HG02885 (cell line): ENCODE results near the gene OR1F1.
"Not testable (repeated sequence)": the region's sequence is repeated elsewhere in the genome, so short reads cannot be mapped to it uniquely, and the experiment has no call there.

Source experiments
- ATAC-seq: cut with Tn5 transposase; IDR thresholded peaks from one replicate; pipeline ENCODE4 v1.9.1; 2021; ENCODE audit warnings: mild to moderate bottlenecking; ENCODE audit not compliant: unreplicated experiment, poor library complexity

OR1F1 gene

GRCh38 chr16:3195975-3196374 is 8.0 kb downstream of the OR1F1 start:
- ATAC-seq = no peak

DNA sequence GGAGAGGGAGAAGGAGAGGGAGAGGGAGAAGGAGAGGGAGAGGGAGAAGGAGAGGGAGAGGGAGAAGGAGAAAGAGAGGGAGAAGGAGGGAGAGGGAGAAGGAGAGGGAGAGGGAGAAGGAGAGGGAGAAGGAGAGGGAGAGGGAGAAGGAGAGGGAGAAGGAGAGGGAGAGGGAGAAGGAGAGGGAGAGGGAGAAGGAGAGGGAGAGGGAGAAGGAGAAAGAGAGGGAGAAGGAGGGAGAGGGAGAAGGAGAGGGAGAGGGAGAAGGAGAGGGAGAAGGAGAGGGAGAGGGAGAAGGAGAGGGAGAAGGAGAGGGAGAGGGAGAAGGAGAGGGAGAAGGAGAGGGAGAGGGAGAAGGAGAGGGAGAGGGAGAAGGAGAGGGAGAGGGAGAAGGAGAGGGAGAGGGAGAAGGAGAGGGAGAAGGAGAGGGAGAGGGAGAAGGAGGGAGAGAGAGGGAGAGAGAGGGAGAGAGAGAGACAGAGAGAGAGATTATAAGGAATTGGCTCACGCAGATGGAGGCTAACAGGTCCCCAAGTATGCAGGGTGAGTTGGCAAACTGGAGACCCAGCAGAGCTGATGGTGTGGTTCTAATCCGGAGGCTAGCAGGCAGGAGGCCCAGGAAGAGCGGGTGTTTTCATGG is 9.8 kb downstream of the OR1F1 start:
- ATAC-seq = not testable (repeated sequence)

- no peak for ATAC-seq
Measured at GRCh38 chr16:3198334-3199072, 10.5 kb downstream of the OR1F1 start.

GRCh38 chr16:3202903-3203539 is 15.0 kb downstream of the OR1F1 start:
- no peak for ATAC-seq

DNA sequence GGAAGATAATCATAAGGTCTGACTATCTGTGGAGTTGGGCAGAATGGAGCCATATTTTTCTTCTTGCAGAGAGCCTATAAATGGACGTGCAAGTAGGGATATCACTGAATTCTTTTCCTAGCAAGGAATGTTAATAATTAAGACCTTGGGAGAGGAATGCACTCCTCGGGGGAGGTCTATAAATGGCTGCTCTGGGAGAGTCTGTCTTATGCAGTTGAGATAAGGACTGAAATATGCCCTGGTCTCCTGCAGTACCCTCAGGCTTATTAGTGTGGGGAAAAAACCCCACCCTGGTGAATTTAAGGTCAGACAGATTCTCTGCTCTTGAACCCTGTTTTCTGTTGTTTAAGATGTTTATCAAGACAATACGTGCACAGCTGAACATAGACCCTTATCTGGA is 17.9 kb downstream of the OR1F1 start:
- ATAC-seq = not testable (repeated sequence)

- ATAC-seq = no peak
Measured at GRCh38 chr16:3207086-3207953, 19.3 kb downstream of the OR1F1 start.

- no peak for ATAC-seq
Measured at GRCh38 chr16:3212006-3212405, 24.0 kb downstream of the OR1F1 start.

DNA sequence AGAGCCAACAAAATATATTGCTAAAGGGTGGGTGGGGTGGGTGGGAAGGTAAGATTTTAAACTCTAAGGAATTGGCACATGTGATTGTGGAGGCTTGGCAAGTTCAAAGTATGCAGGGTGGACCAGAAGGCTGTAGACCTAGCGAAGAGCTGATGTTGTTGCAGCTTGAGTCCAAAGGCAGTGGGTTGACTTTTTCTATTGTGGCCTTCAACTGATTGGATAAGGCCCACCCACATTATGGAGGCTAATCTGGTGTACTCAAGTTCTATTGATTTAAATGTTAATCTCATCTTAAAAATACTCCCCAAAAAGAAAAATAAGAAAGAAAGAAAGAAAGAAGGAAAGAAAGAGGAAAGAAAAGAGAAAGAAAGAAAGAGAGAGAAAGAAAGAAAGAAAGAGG is 24.6 kb downstream of the OR1F1 start:
- no peak for ATAC-seq

DNA sequence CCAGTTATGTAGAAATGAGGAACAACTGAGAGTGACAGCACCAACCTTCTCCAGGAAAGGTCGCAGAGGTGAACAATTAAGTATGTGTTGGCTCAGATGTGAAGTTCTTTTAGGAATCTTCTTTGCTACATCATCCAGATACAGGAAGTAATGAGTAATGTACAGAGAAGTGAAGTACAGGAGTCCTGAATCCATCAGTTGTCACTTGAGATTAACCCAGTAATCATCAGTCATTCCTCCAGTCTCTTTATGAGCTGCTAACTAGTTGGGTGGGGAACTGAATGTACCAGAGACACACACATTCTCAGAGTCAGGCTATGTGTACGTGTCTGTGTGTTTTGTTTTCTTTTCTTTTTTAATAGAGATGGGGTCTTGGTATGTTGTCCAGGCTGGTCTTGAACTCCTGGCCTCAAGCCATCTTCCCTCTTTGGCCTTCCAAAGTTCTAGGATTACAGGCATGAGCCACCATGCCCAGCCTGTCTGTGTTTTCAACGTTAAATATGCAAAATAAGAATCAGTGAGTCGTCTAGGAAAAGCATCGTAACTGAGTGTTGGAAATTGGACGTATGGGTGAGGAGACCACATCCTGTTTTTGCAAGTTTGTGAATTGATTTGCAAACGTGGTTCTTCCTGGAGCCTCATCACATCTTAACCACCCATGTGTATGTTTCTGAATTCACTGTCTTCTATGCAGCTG is 27.0 kb downstream of the OR1F1 start:
- ATAC-seq = no peak

DNA sequence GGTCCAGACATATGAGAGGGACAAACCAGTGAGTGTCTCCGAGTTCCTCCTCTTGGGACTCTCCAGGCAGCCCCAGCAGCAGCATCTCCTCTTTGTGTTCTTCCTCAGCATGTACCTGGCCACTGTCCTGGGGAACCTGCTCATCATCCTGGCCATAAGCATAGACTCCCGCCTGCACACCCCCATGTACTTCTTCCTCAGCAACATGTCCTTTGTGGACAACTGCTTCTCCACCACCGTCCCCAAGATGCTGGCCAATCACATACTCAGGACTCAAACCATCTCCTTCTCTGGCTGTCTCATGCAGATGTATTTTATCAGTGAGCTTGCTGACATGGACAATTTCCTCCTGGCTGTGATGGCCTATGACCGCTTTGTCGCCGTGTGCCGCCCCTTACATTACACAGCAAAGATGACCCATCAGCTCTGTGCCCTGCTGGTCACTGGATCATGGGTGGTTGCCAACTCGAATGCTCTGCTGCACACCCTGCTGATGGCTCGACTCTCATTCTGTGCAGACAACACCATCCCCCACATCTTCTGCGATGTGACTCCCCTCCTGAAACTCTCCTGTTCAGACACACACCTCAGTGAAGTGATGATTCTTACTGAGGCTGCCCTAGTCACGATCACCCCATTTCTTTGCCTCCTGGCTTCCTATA is 27.7 kb downstream of the OR1F1 start:
- ATAC-seq = no peak

- no peak for ATAC-seq
Measured at GRCh38 chr16:3216263-3216640, 28.2 kb downstream of the OR1F1 start.

- no peak for ATAC-seq
Measured at GRCh38 chr16:3220839-3221238, 32.8 kb downstream of the OR1F1 start.

- no peak for ATAC-seq
Measured at GRCh38 chr16:3223913-3224515, 36.0 kb downstream of the OR1F1 start.

- no peak for ATAC-seq
Measured at GRCh38 chr16:3234543-3234856, 46.5 kb downstream of the OR1F1 start.

- peak; percentile 94 for ATAC-seq
Measured at GRCh38 chr16:3234857-3235561, 47.0 kb downstream of the OR1F1 start, which contains the start of gene ZNF200. TSS of gene ZNF200 (minus strand) at chr16:3235158. CDS start at chr16:3233755, 1,403 bp downstream.

GRCh38 chr16:3235856-3236669 is 48.1 kb downstream of the OR1F1 start:
- ATAC-seq = no peak

DNA sequence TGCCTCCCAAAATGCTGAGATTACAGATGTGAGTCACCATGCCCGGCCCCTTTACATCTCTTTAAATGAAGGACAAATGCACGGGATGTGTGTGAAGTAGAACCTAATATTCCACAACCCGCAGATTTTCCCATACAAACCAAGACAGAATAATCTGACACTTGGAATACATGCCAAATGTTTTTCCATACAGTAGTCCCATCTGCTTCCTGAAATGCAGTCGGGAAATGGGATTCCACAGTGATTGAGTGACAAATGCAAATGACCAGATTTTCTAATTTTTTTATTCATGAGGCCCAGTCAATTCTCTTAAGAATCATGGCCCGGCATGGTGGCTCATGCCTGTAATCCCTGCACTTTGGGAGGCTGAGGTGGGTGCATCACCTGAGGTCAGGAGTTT is 53.8 kb downstream of the OR1F1 start:
- no peak for ATAC-seq

DNA sequence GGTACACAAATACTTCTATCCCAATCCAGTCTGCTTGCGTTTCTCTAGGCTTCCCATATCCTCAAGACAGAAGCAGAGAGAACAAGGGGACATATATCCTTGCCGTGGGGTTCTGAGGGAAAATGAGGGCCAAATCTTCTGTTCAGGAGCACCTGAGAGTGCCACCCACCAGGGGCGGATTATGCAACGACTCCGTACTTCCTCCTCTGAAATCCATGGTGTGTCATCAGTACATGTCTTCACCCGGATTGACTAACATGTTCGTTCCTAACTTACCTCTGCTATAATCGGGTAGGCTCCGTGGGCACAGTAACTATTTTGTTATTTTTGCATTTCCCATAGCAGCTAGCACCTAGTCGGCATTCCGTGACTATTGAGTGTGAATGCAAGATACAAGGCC is 54.7 kb downstream of the OR1F1 start:
- ATAC-seq = no peak
